Naive thymus-derived CD4-positive, alpha-beta T cell (primary cell): ENCODE results near the gene SLC31A2. TPM values are rescaled to one million over a fixed set of nuclear protein-coding genes. Genes with fewer than 3 reads are reported as not detected.

Experiments
- ATAC-seq: fragments of 150-1000 bp; cut with Tn5 transposase; 2 replicates; pipeline ENCODE4 v1.10.0; 2021; ENCODE audit warnings: mild to moderate bottlenecking, moderate library complexity
- CTCF ChIA-PET: fragments of 350-600 bp; sonication (Branson Sonifier 250); formaldehyde crosslinking; loops from one replicate; lab custom pipeline; 2021; ENCODE audit warnings: antibody characterized with exemption; lab: Charles Lee
- POLR2A ChIA-PET: fragments of 350-600 bp; sonication (Branson Sonifier 250); formaldehyde crosslinking; loops from one replicate; lab custom pipeline; 2021; ENCODE audit warnings: antibody characterized with exemption, inconsistent platforms; lab: Charles Lee
- DNase-seq, 9 donors: peaks; one replicate each; pipeline versions ENCODE4 v3.0.0 to v3.0.0-alpha.2; 2020 to 2022; ENCODE audit warnings: mixed read lengths in 1 of 9
- H3K27ac ChIP-seq: one replicate; pipeline ENCODE4 v1.7.0; 2013; ENCODE audit warnings: mild to moderate bottlenecking, low read depth, low read length, moderate library complexity
- H3K27me3 ChIP-seq, 2 donors: one replicate each; pipeline ENCODE4 v1.7.0; 2013; ENCODE audit warnings: low read length in 2 of 2, mild to moderate bottlenecking in 2 of 2, moderate library complexity in 2 of 2; ENCODE audit not compliant: control insufficient read depth in 2 of 2, insufficient read depth in 2 of 2
- H3K36me3 ChIP-seq, 3 experiments: 1 replicate in 2 of 3; 2 replicates in 1 of 3; pipeline ENCODE4 v1.7.0; 2013; ENCODE audit warnings: low read length in 3 of 3, mild to moderate bottlenecking in 3 of 3, moderate library complexity in 1 of 3; ENCODE audit not compliant: insufficient read depth in 3 of 3, control insufficient read depth in 2 of 3
- H3K4me1 ChIP-seq, 2 donors: one replicate each; pipeline ENCODE4 v1.7.0; 2013; ENCODE audit warnings: low read length in 2 of 2, mild to moderate bottlenecking in 2 of 2, moderate library complexity in 1 of 2; ENCODE audit not compliant: control insufficient read depth in 2 of 2, insufficient read depth in 2 of 2
- H3K4me3 ChIP-seq: 2 replicates; pipeline ENCODE4 v1.7.0; 2013; ENCODE audit warnings: mild to moderate bottlenecking, low read length
- H3K9me3 ChIP-seq, 3 experiments: 1 replicate in 2 of 3; 2 replicates in 1 of 3; pipeline ENCODE4 v1.7.0; 2013; ENCODE audit warnings: low read length in 3 of 3; ENCODE audit not compliant: control insufficient read depth in 2 of 3
- H3K27ac Mint-ChIP-seq, 9 donors: one replicate each; pipeline ENCODE4 v1.8.0; 2020 to 2022; ENCODE audit warnings: mixed read lengths in 9 of 9, mild to moderate bottlenecking in 8 of 9, moderate library complexity in 5 of 9, inconsistent platforms in 2 of 9
- H3K27me3 Mint-ChIP-seq, 5 donors: one replicate each; pipeline ENCODE4 v1.8.0; 2021 to 2022; ENCODE audit warnings: mixed read lengths in 5 of 5, mild to moderate bottlenecking in 1 of 5
- H3K36me3 Mint-ChIP-seq, 5 donors: one replicate each; pipeline ENCODE4 v1.8.0; 2020 to 2022; ENCODE audit warnings: mixed read lengths in 5 of 5, mild to moderate bottlenecking in 3 of 5, inconsistent platforms in 1 of 5
- H3K4me1 Mint-ChIP-seq, 7 donors: one replicate each; pipeline ENCODE4 v1.8.0; 2020 to 2022; ENCODE audit warnings: mixed read lengths in 7 of 7, mild to moderate bottlenecking in 3 of 7, inconsistent platforms in 1 of 7
- H3K4me3 Mint-ChIP-seq, 10 donors: one replicate each; pipeline ENCODE4 v1.8.0; 2020 to 2022; ENCODE audit warnings: mild to moderate bottlenecking in 10 of 10, mixed read lengths in 10 of 10, moderate library complexity in 6 of 10, inconsistent platforms in 2 of 10
- H3K9me3 Mint-ChIP-seq, 11 donors: one replicate each; pipeline ENCODE4 v1.8.0; 2020 to 2022; ENCODE audit warnings: mixed read lengths in 11 of 11, mild to moderate bottlenecking in 4 of 11, inconsistent platforms in 1 of 11, moderate library complexity in 1 of 11
- intact Hi-C, 2 donors: fragments of 100-400 bp; cut with micrococcal nuclease; formaldehyde crosslinking; loops; one replicate each; pipeline ENCODE4 v1.15.1; 2023
- polyA plus RNA-seq, 2 donors: library from polyadenylated mRNA; unstranded; fragments of 300-500 nt; fragmentation: Illumina TruSeq; gene quantifications; one replicate each; pipeline ENCODE4 v1.2.3, GENCODE V29; 2021
- total RNA-seq, 6 experiments: library from RNA in 5 of 6; stranded (reverse) in 5 of 6; gene quantifications; 1 replicate in 5 of 6; 2 replicates in 1 of 6; pipeline ENCODE4 v1.2.3 and lab custom pipeline; 2021 to 2026

The SLC31A2 gene
- total and polyA plus RNA-seq, 7 experiments from 2014 or later, result 2.7 to 39.2 (median 5.3) TPM

DNA sequence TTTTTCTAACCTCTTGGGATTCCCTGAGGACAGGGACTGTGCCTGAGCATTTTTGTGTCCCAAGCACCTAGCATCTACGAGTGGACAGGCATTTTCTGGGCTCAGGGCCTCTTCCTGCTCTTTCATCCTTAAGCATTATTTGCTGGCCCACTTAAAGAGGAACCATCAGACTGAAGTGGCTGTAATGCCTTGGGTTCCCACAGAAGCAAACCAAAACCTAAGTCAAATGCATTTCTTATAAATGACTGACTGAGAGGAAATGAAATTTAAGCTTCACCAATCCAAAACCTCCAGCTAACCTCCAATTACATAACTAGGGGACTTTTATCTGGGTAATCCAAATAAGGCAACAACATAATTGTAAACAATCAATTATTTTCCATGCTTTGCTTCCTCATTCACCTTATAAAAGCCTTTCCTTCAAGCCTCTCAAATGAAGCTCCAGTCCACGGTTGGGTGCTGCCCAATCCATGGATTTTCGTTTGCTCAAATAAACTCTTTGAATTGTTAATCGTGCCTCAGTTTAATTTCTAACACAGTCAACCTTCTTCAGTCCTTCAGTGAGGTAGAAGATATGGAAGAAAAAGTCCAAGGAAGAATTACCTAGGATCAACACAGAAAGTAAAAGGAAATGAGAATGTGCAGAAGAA lies 25.3 kb upstream of the SLC31A2 start:
- Mint-ChIP-seq H3K36me3 (no peaks in the 10 kb centered on the region), H3K9me3 (no peaks in the 10 kb centered on the region), H3K4me1 (peaks cover 0 to 7% (median 0%) of the 10 kb centered on the region in 7 donors), H3K27me3 (peaks cover 15 to 38% (median 33%) of the 10 kb centered on the region in 5 donors), H3K27ac (no peak overlapping the region), H3K4me3 (no peak overlapping the region)
- Histone ChIP-seq H3K9me3 (no peaks in the 10 kb centered on the region), H3K27ac (no peak overlapping the region), H3K4me3 (no peak overlapping the region), H3K36me3 (no peaks in the 10 kb centered on the region), H3K27me3 (no peaks in the 10 kb centered on the region), H3K4me1 (no peaks in the 10 kb centered on the region)
- POLR2A ChIA-PET, result no interaction called here
- ATAC-seq (no peak), DNase-seq (no peak)
- CTCF ChIA-PET, result no interaction called here
- intact Hi-C loops, result no loop called here

DNA sequence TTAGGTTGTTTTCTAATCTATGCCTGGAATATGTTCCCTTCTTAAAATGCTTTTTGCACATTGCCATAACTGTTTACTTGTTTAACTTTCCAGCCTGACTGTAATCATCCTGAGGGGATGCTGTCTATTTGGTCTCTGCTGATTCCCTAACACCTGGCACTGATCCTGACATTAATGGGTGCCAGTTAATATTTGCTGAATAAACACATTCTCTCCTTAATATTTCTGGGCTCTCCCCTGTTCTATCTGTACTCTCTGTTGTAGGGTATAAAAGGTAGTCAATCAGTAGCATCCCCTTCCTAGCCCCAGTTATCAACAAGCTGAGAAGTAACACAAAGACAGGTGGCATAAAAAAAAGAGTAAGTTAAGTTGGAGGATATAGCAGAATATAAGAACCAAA lies 21.3 kb upstream of the SLC31A2 start:
- H3K36me3 ChIP-seq, result no peaks in the 10 kb centered on the region
- no peak for ATAC-seq
- intact Hi-C loops, result no loop called here
- Mint-ChIP-seq H3K27me3 (peaks cover 18 to 51% (median 34%) of the 10 kb centered on the region in 5 donors), H3K9me3 (peaks cover 0 to 4% (median 0%) of the 10 kb centered on the region in 11 donors), H3K27ac (no peak overlapping the region), H3K4me1 (peaks cover 0 to 7% (median 0%) of the 10 kb centered on the region in 7 donors), H3K36me3 (no peaks in the 10 kb centered on the region), H3K4me3 (no peak overlapping the region)
- H3K4me1 ChIP-seq, result no peaks in the 10 kb centered on the region
- POLR2A ChIA-PET, result no interaction called here
- no peaks in the 10 kb centered on the region for H3K27me3 ChIP-seq
- no peaks in the 10 kb centered on the region for H3K9me3 ChIP-seq
- no peak for DNase-seq
- CTCF ChIA-PET, result no interaction called here
- no peak overlapping the region for H3K4me3 ChIP-seq
- H3K27ac ChIP-seq, result no peak overlapping the region

DNA sequence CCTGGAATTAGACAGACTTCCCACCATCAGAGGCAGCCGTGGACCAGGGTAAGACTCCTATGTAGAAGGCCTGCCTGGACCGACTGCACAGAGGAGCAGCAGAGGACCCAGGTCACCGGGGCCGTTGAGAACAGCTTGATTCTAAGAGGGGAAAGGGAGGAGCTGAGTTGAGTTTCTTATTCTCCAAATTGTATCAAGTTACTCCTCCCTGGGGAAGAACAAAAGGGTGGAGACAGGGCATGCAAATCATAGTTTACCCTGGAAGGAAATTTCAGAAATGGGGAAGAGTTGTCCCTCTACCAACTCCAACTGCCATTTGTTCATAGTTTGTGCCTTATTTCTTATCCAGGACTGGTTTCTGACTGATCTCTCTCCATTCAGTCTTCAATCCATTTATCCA lies 20.9 kb upstream of the SLC31A2 start:
- Mint-ChIP-seq H3K4me3 (no peak overlapping the region), H3K4me1 (peaks cover 0 to 7% (median 0%) of the 10 kb centered on the region in 7 donors), H3K36me3 (no peaks in the 10 kb centered on the region), H3K9me3 (peaks cover 0 to 4% (median 0%) of the 10 kb centered on the region in 11 donors), H3K27me3 (peaks cover 18 to 51% (median 34%) of the 10 kb centered on the region in 5 donors), H3K27ac (no peak overlapping the region)
- Histone ChIP-seq H3K36me3 (no peaks in the 10 kb centered on the region), H3K4me1 (no peaks in the 10 kb centered on the region), H3K27me3 (no peaks in the 10 kb centered on the region), H3K9me3 (no peaks in the 10 kb centered on the region), H3K4me3 (no peak overlapping the region), H3K27ac (no peak overlapping the region)
- DNase-seq (no peak), ATAC-seq (no peak)
- POLR2A ChIA-PET, result no interaction called here
- intact Hi-C loops, result no loop called here
- CTCF ChIA-PET, result interaction anchor here (0.8 kb wide), 1 partner anchor 8 kb away, joined by 3 read pairs; no protein-coding TSS in a partner anchor

DNA sequence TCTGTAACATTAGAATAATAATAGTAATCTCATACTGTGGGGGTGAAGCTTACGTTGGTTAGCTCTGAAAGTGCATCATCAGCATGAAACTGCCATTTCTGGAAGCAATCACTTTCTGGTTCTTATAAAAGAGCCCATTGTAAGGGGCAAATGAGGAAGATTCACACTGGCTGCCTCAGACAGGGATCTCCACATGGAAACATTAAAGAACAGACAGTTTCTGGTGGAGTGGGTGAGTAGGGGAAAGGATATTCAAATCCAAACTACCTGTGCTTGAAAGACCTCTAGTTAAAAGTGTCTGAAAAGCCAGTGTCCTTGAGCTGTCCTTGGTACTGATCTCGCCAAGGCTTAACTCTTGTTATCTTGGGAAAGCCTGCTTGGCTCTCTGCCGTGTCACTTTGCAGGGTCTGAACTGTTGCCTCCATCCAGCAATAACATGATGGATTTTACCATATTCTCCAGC lies 19.1 kb upstream of the SLC31A2 start:
- intact Hi-C loops, result no loop called here
- CTCF ChIA-PET, result no interaction called here

DNA sequence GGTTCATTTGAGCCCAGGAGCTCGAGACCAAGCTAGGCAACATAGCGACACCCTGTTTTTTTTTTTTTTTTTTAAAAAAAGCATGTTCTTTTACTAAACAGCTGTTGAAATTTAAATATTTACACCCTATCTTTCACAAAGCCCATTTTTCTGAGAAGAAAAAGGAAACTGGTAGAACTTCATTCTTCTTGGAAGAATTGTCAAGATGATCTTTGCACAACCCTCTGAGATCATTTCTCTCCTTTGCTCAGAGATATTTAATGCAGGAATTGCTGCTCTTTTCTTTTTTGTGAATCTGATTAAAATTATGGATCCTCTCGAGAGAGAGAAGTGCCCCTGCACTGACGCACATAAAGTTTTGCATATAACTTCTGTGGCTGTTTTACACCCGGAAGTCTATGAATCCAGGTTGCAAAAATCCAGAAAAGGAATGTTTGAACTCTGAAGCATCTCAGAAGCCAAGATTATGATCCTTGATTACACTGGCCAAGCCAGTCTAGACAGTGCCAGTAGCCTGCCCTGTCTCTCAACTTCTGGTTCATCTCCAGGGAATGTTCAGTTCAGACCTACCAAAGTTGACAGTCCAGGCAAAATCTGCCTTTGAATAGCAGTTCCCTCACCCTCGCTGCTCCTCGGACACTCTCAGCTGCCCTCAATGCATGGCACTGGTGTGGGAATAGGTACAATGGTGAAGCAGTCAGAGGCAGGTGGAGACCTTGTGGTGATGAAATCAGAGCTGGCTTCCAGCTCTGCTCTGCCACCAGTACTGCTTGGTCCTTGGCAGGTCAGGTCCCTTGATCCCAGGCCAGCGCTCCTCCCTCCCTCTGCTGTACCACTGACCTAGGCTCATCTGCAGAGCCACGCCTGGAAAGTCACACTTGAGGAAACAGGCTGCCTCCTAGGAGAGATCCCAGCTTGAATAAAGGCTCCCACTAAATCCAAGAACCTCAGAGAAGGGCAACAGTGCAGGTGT lies 13.3 kb upstream of the SLC31A2 start:
- H3K27ac ChIP-seq, result no peak overlapping the region
- CTCF ChIA-PET, result no interaction called here
- H3K27me3 Mint-ChIP-seq, result peaks cover 5 to 13% (median 8%) of the 10 kb centered on the region in 5 donors
- H3K4me3 Mint-ChIP-seq, result no peak overlapping the region
- H3K27me3 ChIP-seq, result no peaks in the 10 kb centered on the region
- no peaks in the 10 kb centered on the region for H3K4me1 Mint-ChIP-seq
- H3K36me3 Mint-ChIP-seq, result peaks cover 0 to 10% (median 0%) of the 10 kb centered on the region in 5 donors
- POLR2A ChIA-PET, result no interaction called here
- ATAC-seq (no peak), DNase-seq (no peak)
- H3K9me3 ChIP-seq, result no peaks in the 10 kb centered on the region
- H3K4me3 ChIP-seq, result no peak overlapping the region
- no peaks in the 10 kb centered on the region for H3K36me3 ChIP-seq
- H3K4me1 ChIP-seq, result no peaks in the 10 kb centered on the region
- intact Hi-C loops, result no loop called here
- no peak overlapping the region for H3K27ac Mint-ChIP-seq
- peaks cover 0 to 25% (median 8%) of the 10 kb centered on the region in 11 donors for H3K9me3 Mint-ChIP-seq

More for the DNA sequence above, 19.1 kb upstream of the SLC31A2 start:
- H3K4me1 ChIP-seq, result no peaks in the 10 kb centered on the region
- DNase-seq (no peak), ATAC-seq (no peak)
- Mint-ChIP-seq H3K4me3 (no peak overlapping the region), H3K27ac (no peak overlapping the region), H3K36me3 (no peaks in the 10 kb centered on the region), H3K4me1 (peaks cover 0 to 2% (median 0%) of the 10 kb centered on the region in 7 donors), H3K9me3 (peaks cover 0 to 4% (median 0%) of the 10 kb centered on the region in 11 donors), H3K27me3 (peaks cover 18 to 47% (median 30%) of the 10 kb centered on the region in 5 donors)
- no peaks in the 10 kb centered on the region for H3K9me3 ChIP-seq
- POLR2A ChIA-PET, result no interaction called here
- H3K27ac ChIP-seq, result no peak overlapping the region
- H3K4me3 ChIP-seq, result no peak overlapping the region
- no peaks in the 10 kb centered on the region for H3K27me3 ChIP-seq
- no peaks in the 10 kb centered on the region for H3K36me3 ChIP-seq

DNA sequence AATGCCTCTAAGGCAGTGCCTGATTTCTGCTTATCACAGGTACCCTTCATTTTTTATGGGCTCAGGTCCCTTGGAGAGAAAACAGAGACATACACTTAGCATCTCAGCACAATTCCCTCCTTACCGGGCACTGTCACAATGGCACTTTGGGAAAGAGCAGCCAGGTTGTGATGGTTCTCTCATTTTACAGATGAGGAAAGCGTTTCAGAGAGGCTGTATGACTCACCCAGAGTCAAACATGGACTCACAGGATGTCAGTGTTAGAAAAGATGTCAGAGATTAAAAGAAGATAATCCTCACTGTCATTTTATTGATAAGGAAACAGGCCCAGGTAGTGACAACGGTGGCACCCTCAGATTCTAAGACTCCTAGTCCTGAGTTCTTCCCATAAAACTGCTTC lies 12.0 kb upstream of the SLC31A2 start:
- Mint-ChIP-seq H3K4me3 (no peak overlapping the region), H3K27ac (no peak overlapping the region), H3K36me3 (peaks cover 0 to 10% (median 0%) of the 10 kb centered on the region in 5 donors), H3K4me1 (no peaks in the 10 kb centered on the region), H3K9me3 (peaks cover 0 to 25% (median 13%) of the 10 kb centered on the region in 11 donors), H3K27me3 (peaks cover under 1 to 14% (median 6%) of the 10 kb centered on the region in 5 donors)
- Histone ChIP-seq H3K4me1 (no peaks in the 10 kb centered on the region), H3K27me3 (no peaks in the 10 kb centered on the region), H3K9me3 (no peaks in the 10 kb centered on the region), H3K27ac (no peak overlapping the region), H3K36me3 (no peaks in the 10 kb centered on the region), H3K4me3 (no peak overlapping the region)
- ChIA-PET CTCF (no interaction called here), POLR2A (no interaction called here)
- ATAC-seq, result no peak
- no peak for DNase-seq
- intact Hi-C loops, result no loop called here
